Prostate gland (tissue), 2 donors: ENCODE results near the gene COL4A1. TPM values are rescaled to one million over a fixed set of nuclear protein-coding genes. Genes with fewer than 3 reads are reported as not detected.
A peak's percentile ranks its signal among the peaks of the same experiment; 100 is the strongest.

ENCODE experiments used
- DNase-seq: peaks from one replicate; pipeline ENCODE4 v3.0.0-alpha.2; 2019; ENCODE audit warnings: low spot score
- H3K27ac ChIP-seq, 2 donors: fragments of 200-600 bp; sonication (generic); 2 replicates each; pipeline ENCODE4 v1.5.1; 2017 to 2019
- H3K27me3 ChIP-seq: fragments of 200-600 bp; sonication (generic); replicated peaks from 2 replicates; pipeline ENCODE4 v1.5.1; 2019; ENCODE audit not compliant: insufficient read depth
- H3K36me3 ChIP-seq, 2 donors: fragments of 200-600 bp; sonication (generic); 1 replicate in 1 of 2; 2 replicates in 1 of 2; pipeline versions ENCODE4 v1.5.1 to v1.8.1; 2017 to 2019
- H3K4me1 ChIP-seq: fragments of 200-600 bp; sonication (generic); replicated peaks from 2 replicates; pipeline ENCODE4 v1.5.1; 2019
- H3K4me3 ChIP-seq, 2 donors: fragments of 200-600 bp; sonication (generic); 2 replicates each; pipeline ENCODE4 v1.5.1; 2017 to 2019
- H3K9me3 ChIP-seq: fragments of 200-600 bp; sonication (generic); 2 replicates; pipeline ENCODE4 v1.5.1; 2017
- CTCF ChIP-seq, 4 experiments: fragments of 200-600 bp in 2 of 4; fragments of 450-650 bp in 2 of 4; sonication (generic) in 2 of 4; IDR thresholded peaks; 1 replicate in 3 of 4; 2 replicates in 1 of 4; pipeline ENCODE4 v1.5.1; 2016 to 2019; ENCODE audit warnings: antibody characterized with exemption in 4 of 4, mild to moderate bottlenecking in 2 of 4, moderate library complexity in 2 of 4
- POLR2A ChIP-seq: fragments of 450-650 bp; IDR thresholded peaks from one replicate; pipeline ENCODE4 v1.6.1; 2016; ENCODE audit warnings: antibody characterized with exemption, mild to moderate bottlenecking
- POLR2AphosphoS5 ChIP-seq: sonication (generic); formaldehyde crosslinking; IDR thresholded peaks from one replicate; pipeline ENCODE4 v1.6.1; 2017; ENCODE audit warnings: antibody characterized with exemption
- WGBS: methylation state at CpG from one replicate; pipeline ENCODE4 v1.1.5; 2018; 5-methylcytosine and 5-hydroxymethylcytosine counted together
- intact Hi-C: fragments of 100-400 bp; cut with DNase I; formaldehyde crosslinking; loops from one replicate; pipeline ENCODE4 v1.14.2; 2022
- total RNA-seq, 2 donors: library from RNA; depleted of rRNA; stranded (reverse); fragments of >200 nt; gene quantifications; one replicate each; pipeline ENCODE4 v1.1.0, GENCODE V29; 2016

The COL4A1 gene
- total RNA-seq, 2 donors from 2014 or later: 37.3 to 132 TPM

GRCh38 chr13:110294146-110294545, 12.8 kb downstream of the COL4A1 start:
- Histone ChIP-seq H3K27me3 (no peaks in the 10 kb centered on the region), H3K27ac (peak overlapping the region in 1 of 2 donors; percentile 28), H3K9me3 (no peaks in the 10 kb centered on the region), H3K4me3 (no peak overlapping the region), H3K36me3 (no peaks in the 10 kb centered on the region), H3K4me1 (no peaks in the 10 kb centered on the region)
- DNase-seq: no peak
- no peak for TF ChIP-seq CTCF (IDR thresholded peaks at IDR 0.05)
- TF ChIP-seq POLR2A: no peak
- no peak for TF ChIP-seq POLR2AphosphoS5
- 91% methylated on average over 3 of the region's 3 CpGs for WGBS
- intact Hi-C loops: loop anchor here (5.0 kb wide), 1 partner anchor 47 kb away; no protein-coding TSS in a partner anchor

GRCh38 chr13:110293649-110294048, 13.3 kb downstream of the COL4A1 start:
- H3K4me3 ChIP-seq: no peak overlapping the region
- 58% methylated on average over 3 of the region's 3 CpGs for WGBS
- no peak for DNase-seq
- no peaks in the 10 kb centered on the region for H3K9me3 ChIP-seq
- H3K27me3 ChIP-seq: no peaks in the 10 kb centered on the region
- TF ChIP-seq CTCF (IDR thresholded peaks at IDR 0.05): no peak
- no peak for TF ChIP-seq POLR2AphosphoS5
- TF ChIP-seq POLR2A: no peak
- intact Hi-C loops: loop anchor here (5.0 kb wide), 1 partner anchor 46 kb away; no protein-coding TSS in a partner anchor
- peak overlapping the region in 1 of 2 donors; percentile 28 for H3K27ac ChIP-seq
- H3K36me3 ChIP-seq: no peaks in the 10 kb centered on the region
- H3K4me1 ChIP-seq: no peaks in the 10 kb centered on the region

GRCh38 chr13:110293037-110293436, 13.9 kb downstream of the COL4A1 start:
- no peak for DNase-seq
- H3K4me3 ChIP-seq: no peak overlapping the region
- TF ChIP-seq POLR2AphosphoS5 (no peak), CTCF (IDR thresholded peaks at IDR 0.05) (no peak), POLR2A (no peak)
- no peaks in the 10 kb centered on the region for H3K36me3 ChIP-seq
- no peak overlapping the region for H3K27ac ChIP-seq
- no peaks in the 10 kb centered on the region for H3K9me3 ChIP-seq
- WGBS: 88% methylated on average over 7 of the region's 7 CpGs
- H3K4me1 ChIP-seq: no peaks in the 10 kb centered on the region
- intact Hi-C loops: loop anchor here (5.0 kb wide), 1 partner anchor 46 kb away; no protein-coding TSS in a partner anchor
- no peaks in the 10 kb centered on the region for H3K27me3 ChIP-seq

- Histone ChIP-seq H3K27me3 (no peaks in the 10 kb centered on the region), H3K4me3 (no peak overlapping the region), H3K9me3 (no peaks in the 10 kb centered on the region), H3K36me3 (no peaks in the 10 kb centered on the region), H3K27ac (peak overlapping the region; percentile 57 to 64), H3K4me1 (no peaks in the 10 kb centered on the region)
- 87% methylated on average over 9 of the region's 9 CpGs for WGBS
- intact Hi-C loops: loop anchor here (5.0 kb wide), 1 partner anchor 44 kb away; no protein-coding TSS in a partner anchor
- TF ChIP-seq CTCF (IDR thresholded peaks at IDR 0.05): no peak
- TF ChIP-seq POLR2AphosphoS5: no peak
- TF ChIP-seq POLR2A: no peak
- no peak for DNase-seq
These were observed 15.7 kb downstream of the COL4A1 start for GRCh38 chr13:110291286-110291685.

- Histone ChIP-seq H3K4me1 (no peaks in the 10 kb centered on the region), H3K4me3 (no peak overlapping the region), H3K27me3 (no peaks in the 10 kb centered on the region), H3K9me3 (no peaks in the 10 kb centered on the region), H3K27ac (peak overlapping the region; percentile 57 to 64), H3K36me3 (no peaks in the 10 kb centered on the region)
- TF ChIP-seq POLR2AphosphoS5 (no peak), POLR2A (no peak), CTCF (IDR thresholded peaks at IDR 0.05) (no peak)
- no peak for DNase-seq
- intact Hi-C loops: loop anchor here (5.0 kb wide), 1 partner anchor 44 kb away; no protein-coding TSS in a partner anchor
- 71% methylated on average over 15 of the region's 15 CpGs for WGBS
These were observed 16.1 kb downstream of the COL4A1 start for GRCh38 chr13:110290826-110291225.
